ENCODE data around the gene ADAMTS6. TPM values are rescaled to one million over a fixed set of nuclear protein-coding genes. Genes with fewer than 3 reads are reported as not detected.
A peak's percentile ranks its signal among the peaks of the same experiment; 100 is the strongest.
"Not testable (repeated sequence)": the region's sequence is repeated elsewhere in the genome, so short reads cannot be mapped to it uniquely, and the experiment has no call there.

The ADAMTS6 gene
- total RNA-seq, 1 donor from 2014 or later, result 21.5 TPM

- H3K27ac Mint-ChIP-seq (ENCODE audit: unreplicated experiment), result peak overlapping the region; percentile 65
- DNase-seq (ENCODE audit: low spot score), result no peak
These were observed 154.8 kb downstream of the ADAMTS6 start for GRCh38 chr5:65326922-65327321.

GRCh38 chr5:65324226-65324625 lies 157.5 kb downstream of the ADAMTS6 start:
- Mint-ChIP-seq H3K4me1 (ENCODE audit: low read depth) (peaks cover 33% of the 10 kb centered on the region), H3K36me3 (ENCODE audit: low read depth) (no peaks in the 10 kb centered on the region), H3K27me3 (ENCODE audit: low read depth) (no peaks in the 10 kb centered on the region), H3K4me3 (ENCODE audit: unreplicated experiment) (no peak overlapping the region), H3K9me3 (ENCODE audit: low read depth) (peaks cover 3% of the 10 kb centered on the region), H3K27ac (ENCODE audit: unreplicated experiment) (no peak overlapping the region)
- TF ChIP-seq CTCF (IDR thresholded peaks at IDR 0.05), result no peak
- DNase-seq (ENCODE audit: low spot score), result no peak

More at GRCh38 chr5:65326922-65327321, 154.8 kb downstream of the ADAMTS6 start:
- H3K27me3 Mint-ChIP-seq (ENCODE audit: low read depth), result no peaks in the 10 kb centered on the region
- H3K9me3 Mint-ChIP-seq (ENCODE audit: low read depth), result no peaks in the 10 kb centered on the region
- no peak overlapping the region for H3K4me3 Mint-ChIP-seq (ENCODE audit: unreplicated experiment)
- peaks cover 48% of the 10 kb centered on the region for H3K4me1 Mint-ChIP-seq (ENCODE audit: low read depth)
- peaks cover 2% of the 10 kb centered on the region for H3K36me3 Mint-ChIP-seq (ENCODE audit: low read depth)
- no peak for TF ChIP-seq CTCF (IDR thresholded peaks at IDR 0.05)

GRCh38 chr5:65320704-65321103 lies 161.0 kb downstream of the ADAMTS6 start:
- H3K9me3 Mint-ChIP-seq (ENCODE audit: low read depth); H3K36me3 Mint-ChIP-seq (ENCODE audit: low read depth); H3K4me1 Mint-ChIP-seq (ENCODE audit: low read depth); H3K4me3 Mint-ChIP-seq (ENCODE audit: unreplicated experiment); H3K27ac Mint-ChIP-seq (ENCODE audit: unreplicated experiment); DNase-seq (ENCODE audit: low spot score); H3K27me3 Mint-ChIP-seq (ENCODE audit: low read depth): not testable (repeated sequence)

- TF ChIP-seq CTCF (IDR thresholded peaks at IDR 0.05), result no peak
- H3K4me1 Mint-ChIP-seq (ENCODE audit: low read depth), result no peaks in the 10 kb centered on the region
- DNase-seq (ENCODE audit: low spot score), result no peak
- H3K27ac Mint-ChIP-seq (ENCODE audit: unreplicated experiment), result no peak overlapping the region
- no peak overlapping the region for H3K4me3 Mint-ChIP-seq (ENCODE audit: unreplicated experiment)
- peaks cover 12% of the 10 kb centered on the region for H3K9me3 Mint-ChIP-seq (ENCODE audit: low read depth)
- H3K36me3 Mint-ChIP-seq (ENCODE audit: low read depth), result peaks cover 3% of the 10 kb centered on the region
- H3K27me3 Mint-ChIP-seq (ENCODE audit: low read depth), result no peaks in the 10 kb centered on the region
These were observed 161.5 kb downstream of the ADAMTS6 start for GRCh38 chr5:65320250-65320649.

- no peak for DNase-seq (ENCODE audit: low spot score)
- Mint-ChIP-seq H3K4me3 (ENCODE audit: unreplicated experiment) (no peak overlapping the region), H3K36me3 (ENCODE audit: low read depth) (peaks cover 7% of the 10 kb centered on the region), H3K4me1 (ENCODE audit: low read depth) (peaks cover 43% of the 10 kb centered on the region), H3K27ac (ENCODE audit: unreplicated experiment) (no peak overlapping the region), H3K27me3 (ENCODE audit: low read depth) (no peaks in the 10 kb centered on the region), H3K9me3 (ENCODE audit: low read depth) (peaks cover 5% of the 10 kb centered on the region)
- no peak for TF ChIP-seq CTCF (IDR thresholded peaks at IDR 0.05)
These were observed 173.8 kb downstream of the ADAMTS6 start for GRCh38 chr5:65307931-65308330.

GRCh38 chr5:65307088-65307487 lies 174.6 kb downstream of the ADAMTS6 start:
- DNase-seq (ENCODE audit: low spot score), result no peak
- Mint-ChIP-seq H3K27ac (ENCODE audit: unreplicated experiment) (peak overlapping the region; percentile 49), H3K4me1 (ENCODE audit: low read depth) (peaks cover 42% of the 10 kb centered on the region), H3K36me3 (ENCODE audit: low read depth) (peaks cover 7% of the 10 kb centered on the region), H3K9me3 (ENCODE audit: low read depth) (peaks cover 5% of the 10 kb centered on the region), H3K27me3 (ENCODE audit: low read depth) (no peaks in the 10 kb centered on the region), H3K4me3 (ENCODE audit: unreplicated experiment) (no peak overlapping the region)
- TF ChIP-seq CTCF (IDR thresholded peaks at IDR 0.05), result no peak
